ENCODE data around the gene HAGH.

The HAGH gene

DNA sequence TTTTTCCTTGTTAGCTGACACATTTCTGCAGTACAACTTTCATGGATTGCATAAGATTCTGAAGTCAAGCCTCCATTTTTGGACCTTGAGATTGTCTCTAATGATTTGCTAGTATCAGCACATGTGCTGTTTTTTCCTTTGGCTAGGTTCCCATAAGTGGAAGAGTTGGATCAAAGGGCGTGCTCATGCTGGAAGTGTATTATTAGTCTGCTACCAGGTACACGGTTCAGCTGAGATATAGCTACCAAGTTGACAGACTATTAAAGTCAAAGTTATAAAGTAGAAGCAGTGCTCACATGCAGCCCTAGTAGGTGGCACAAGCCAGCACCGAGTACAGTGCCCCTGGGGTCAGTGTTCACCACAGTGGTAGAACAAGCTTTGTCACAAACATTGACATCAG lies 3.6 kb upstream of the HAGH start:
- peak overlapping the region; percentile 5; the same call in 1 of the 2 replicates for H3K4me2 ChIP-seq (ENCODE audit: insufficient read depth, low read length)
- peaks cover 12% of the 10 kb centered on the region for H3K36me3 ChIP-seq (ENCODE audit: insufficient read depth, low read length)
- H3K27ac ChIP-seq (ENCODE audit: low read length), result no peak overlapping the region
- peaks cover 10% of the 10 kb centered on the region for H4K20me1 ChIP-seq (ENCODE audit: insufficient read depth, low read length)
- no peak overlapping the region for H2AFZ ChIP-seq (ENCODE audit: low read depth, low read length)
- no peaks in the 10 kb centered on the region for H3K27me3 ChIP-seq (ENCODE audit: insufficient read depth, low read length, poor library complexity)
- no peaks in the 10 kb centered on the region for H3K9me3 ChIP-seq (ENCODE audit: insufficient read depth, low read length, severe bottlenecking)
- peaks cover 38% of the 10 kb centered on the region for H3K4me1 ChIP-seq (ENCODE audit: insufficient read depth, low read length)
- H3K9ac ChIP-seq (ENCODE audit: low read depth, low read length), result no peak overlapping the region
- peaks cover 34% of the 10 kb centered on the region for H3K79me2 ChIP-seq (ENCODE audit: insufficient read depth, low read length)
- no peak for ATAC-seq (ENCODE audit: insufficient read depth, low read depth)
- no peak overlapping the region for H3K4me3 ChIP-seq (ENCODE audit: low read depth in 1 of 2, low read length in 2 of 2)
- no peak for TF ChIP-seq EZH2 (IDR thresholded peaks at IDR 0.05; ENCODE audit: borderline replicate concordance, low read depth, low read length, severe bottlenecking)
- TF ChIP-seq, protein P1, sequence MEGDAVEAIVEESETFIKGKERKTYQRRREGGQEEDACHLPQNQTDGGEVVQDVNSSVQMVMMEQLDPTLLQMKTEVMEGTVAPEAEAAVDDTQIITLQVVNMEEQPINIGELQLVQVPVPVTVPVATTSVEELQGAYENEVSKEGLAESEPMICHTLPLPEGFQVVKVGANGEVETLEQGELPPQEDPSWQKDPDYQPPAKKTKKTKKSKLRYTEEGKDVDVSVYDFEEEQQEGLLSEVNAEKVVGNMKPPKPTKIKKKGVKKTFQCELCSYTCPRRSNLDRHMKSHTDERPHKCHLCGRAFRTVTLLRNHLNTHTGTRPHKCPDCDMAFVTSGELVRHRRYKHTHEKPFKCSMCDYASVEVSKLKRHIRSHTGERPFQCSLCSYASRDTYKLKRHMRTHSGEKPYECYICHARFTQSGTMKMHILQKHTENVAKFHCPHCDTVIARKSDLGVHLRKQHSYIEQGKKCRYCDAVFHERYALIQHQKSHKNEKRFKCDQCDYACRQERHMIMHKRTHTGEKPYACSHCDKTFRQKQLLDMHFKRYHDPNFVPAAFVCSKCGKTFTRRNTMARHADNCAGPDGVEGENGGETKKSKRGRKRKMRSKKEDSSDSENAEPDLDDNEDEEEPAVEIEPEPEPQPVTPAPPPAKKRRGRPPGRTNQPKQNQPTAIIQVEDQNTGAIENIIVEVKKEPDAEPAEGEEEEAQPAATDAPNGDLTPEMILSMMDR (IDR thresholded peaks at IDR 0.05; ENCODE audit: borderline replicate concordance, extremely low read depth, low read length, poor library complexity, severe bottlenecking), result no peak
- DNase-seq, result no peak

DNA sequence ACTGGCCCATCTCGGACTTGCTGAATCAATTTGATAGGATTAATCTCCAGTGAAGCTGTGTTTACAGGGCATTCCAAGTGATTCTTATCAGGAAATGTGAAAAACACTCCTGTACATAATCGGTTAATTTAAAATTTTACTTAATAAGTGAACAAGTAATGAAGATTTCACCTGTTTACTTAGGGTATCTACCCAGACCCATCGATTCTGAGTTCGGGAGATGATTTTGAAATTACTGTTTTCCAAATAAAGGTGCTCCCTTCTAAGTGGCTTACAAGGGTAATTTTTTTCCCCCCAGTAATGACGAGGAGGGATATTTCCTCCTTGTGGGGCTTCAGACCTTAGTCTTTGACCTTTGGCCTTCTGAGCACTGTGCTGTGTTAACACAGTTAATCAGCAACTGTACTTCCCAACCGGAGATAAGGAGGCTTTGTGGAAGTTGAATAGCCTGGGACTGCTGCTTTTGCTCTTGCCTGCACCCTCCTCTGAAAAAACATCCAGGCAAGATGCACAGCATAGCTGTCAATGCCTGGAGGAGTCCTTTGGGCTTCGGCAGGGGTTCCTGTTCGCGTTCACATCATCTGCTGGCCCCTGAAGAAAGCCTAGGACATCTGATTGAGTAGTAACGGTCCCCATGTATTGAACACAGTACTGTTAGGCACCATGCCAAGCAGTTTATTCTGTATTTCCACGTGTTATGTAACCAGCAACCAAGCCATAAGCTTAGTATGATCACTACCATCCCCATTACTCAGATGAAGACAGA lies 2.2 kb upstream of the HAGH start:
- H3K36me3 ChIP-seq (ENCODE audit: insufficient read depth, low read length), result peaks cover 12% of the 10 kb centered on the region
- DNase-seq, result no peak
- H3K4me1 ChIP-seq (ENCODE audit: insufficient read depth, low read length), result peaks cover 52% of the 10 kb centered on the region
- H4K20me1 ChIP-seq (ENCODE audit: insufficient read depth, low read length), result peaks cover 19% of the 10 kb centered on the region
- no peak overlapping the region for H2AFZ ChIP-seq (ENCODE audit: low read depth, low read length)
- no peaks in the 10 kb centered on the region for H3K27me3 ChIP-seq (ENCODE audit: insufficient read depth, low read length, poor library complexity)
- peak overlapping the region in 1 of 2 experiments; percentile 95; a peak in 1 of 4 replicates for H3K4me3 ChIP-seq (ENCODE audit: low read depth in 1 of 2, low read length in 2 of 2)
- peaks cover 46% of the 10 kb centered on the region for H3K79me2 ChIP-seq (ENCODE audit: insufficient read depth, low read length)
- TF ChIP-seq, protein P1 (IDR thresholded peaks at IDR 0.05; ENCODE audit: borderline replicate concordance, extremely low read depth, low read length, poor library complexity, severe bottlenecking), result no peak
- no peak for TF ChIP-seq EZH2 (IDR thresholded peaks at IDR 0.05; ENCODE audit: borderline replicate concordance, low read depth, low read length, severe bottlenecking)
- no peaks in the 10 kb centered on the region for H3K9me3 ChIP-seq (ENCODE audit: insufficient read depth, low read length, severe bottlenecking)
- H3K4me2 ChIP-seq (ENCODE audit: insufficient read depth, low read length), result peak overlapping the region; percentile 90; the same call in 1 of the 2 replicates
- no peak for ATAC-seq (ENCODE audit: insufficient read depth, low read depth)
- peak overlapping the region; percentile 23; the same call in 1 of the 2 replicates for H3K27ac ChIP-seq (ENCODE audit: low read length)
- peak overlapping the region; percentile 73; the same call in 1 of the 2 replicates for H3K9ac ChIP-seq (ENCODE audit: low read depth, low read length)

DNA sequence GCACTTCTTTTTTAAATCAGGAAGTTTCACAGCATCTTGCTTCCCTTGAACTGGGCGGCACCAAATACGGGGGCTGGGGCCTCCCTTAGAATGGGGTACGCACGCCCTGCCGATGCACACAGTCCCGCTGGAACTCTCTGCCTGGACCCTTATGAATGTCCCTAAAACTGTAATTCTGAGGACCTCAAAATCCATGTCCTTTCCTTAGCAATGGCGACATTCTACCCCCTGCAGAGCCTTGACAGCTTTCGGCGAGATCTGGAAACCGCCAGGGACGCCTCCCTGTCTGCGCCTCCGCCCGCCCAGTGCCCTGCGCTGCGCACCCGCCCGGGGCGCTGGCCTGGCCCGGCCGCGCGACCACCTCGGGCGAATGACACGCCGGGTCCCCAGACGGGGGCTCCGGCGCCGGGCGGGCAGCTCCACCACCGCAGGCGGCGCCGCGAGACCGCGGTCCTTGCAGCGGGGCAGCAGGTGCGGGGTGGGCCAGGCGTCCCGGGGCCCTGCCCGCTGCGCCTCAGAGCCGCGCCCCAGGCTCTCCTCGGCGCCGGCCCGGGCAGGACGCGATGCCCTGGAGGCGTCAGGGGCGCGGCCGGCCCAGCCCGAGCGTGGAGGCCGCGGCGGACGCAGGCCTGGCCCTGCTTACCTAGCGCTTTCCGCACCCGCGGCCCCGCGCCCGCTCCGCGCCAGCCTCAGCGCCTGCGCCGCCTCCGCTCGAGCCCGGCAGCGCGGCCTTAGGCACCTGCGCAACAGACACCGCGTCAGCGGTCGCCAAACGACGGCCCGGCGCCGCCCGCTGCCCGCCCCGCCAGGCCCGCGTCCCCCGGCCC lies 548 bp downstream of the HAGH start:
- Histone ChIP-seq H3K27ac (ENCODE audit: low read length) (peak overlapping the region; percentile 70), H3K4me2 (ENCODE audit: insufficient read depth, low read length) (peak overlapping the region; percentile 90), H4K20me1 (ENCODE audit: insufficient read depth, low read length) (peaks cover 19% of the 10 kb centered on the region), H2AFZ (ENCODE audit: low read depth, low read length) (peak overlapping the region; percentile 99), H3K9me3 (ENCODE audit: insufficient read depth, low read length, severe bottlenecking) (no peaks in the 10 kb centered on the region), H3K27me3 (ENCODE audit: insufficient read depth, low read length, poor library complexity) (no peaks in the 10 kb centered on the region), H3K4me3 (ENCODE audit: low read depth in 1 of 2, low read length in 2 of 2) (peak overlapping the region; percentile 19 to 95; a peak in 3 of 4 replicates), H3K36me3 (ENCODE audit: insufficient read depth, low read length) (peaks cover 28% of the 10 kb centered on the region), H3K4me1 (ENCODE audit: insufficient read depth, low read length) (peaks cover 53% of the 10 kb centered on the region), H3K79me2 (ENCODE audit: insufficient read depth, low read length) (peaks cover 56% of the 10 kb centered on the region), H3K9ac (ENCODE audit: low read depth, low read length) (peak overlapping the region; percentile 73)
- peak; percentile 69 for ATAC-seq (ENCODE audit: insufficient read depth, low read depth)
- TF ChIP-seq EZH2 (IDR thresholded peaks at IDR 0.05; ENCODE audit: borderline replicate concordance, low read depth, low read length, severe bottlenecking), result no peak
- TF ChIP-seq, protein P1 (IDR thresholded peaks at IDR 0.05; ENCODE audit: borderline replicate concordance, extremely low read depth, low read length, poor library complexity, severe bottlenecking), result peak; percentile 26
- peak; percentile 26 for DNase-seq
